Measurements from ENCODE around the gene GPX5.

The GPX5 gene

GRCh38 chr6:28553986-28554881 lies 28.6 kb downstream of the GPX5 start:
- DNase-seq (ENCODE audit: low read depth in 2 of 3, low spot score in 2 of 3) = no peak

DNA sequence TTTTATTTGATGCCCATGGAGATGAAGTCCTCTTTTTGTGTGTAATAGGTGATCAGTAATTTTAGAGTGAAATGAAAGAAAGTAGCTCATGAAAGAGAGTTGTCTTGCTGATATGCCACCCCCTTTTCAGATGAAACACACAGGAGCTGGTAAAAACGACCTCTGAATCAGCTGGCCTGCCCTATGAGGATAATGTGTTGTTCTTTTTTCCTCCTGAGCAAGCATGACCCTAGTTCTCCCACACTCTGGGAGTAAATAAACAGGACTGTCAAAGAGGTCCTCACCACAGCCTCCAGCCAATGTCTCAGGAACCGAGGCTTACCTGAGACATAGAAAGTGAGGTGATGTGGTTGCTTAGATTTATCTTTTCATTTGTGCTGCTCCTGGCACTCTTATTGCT lies 29.5 kb downstream of the GPX5 start:
- no peak for DNase-seq (ENCODE audit: low read depth in 2 of 3, low spot score in 2 of 3)

DNA sequence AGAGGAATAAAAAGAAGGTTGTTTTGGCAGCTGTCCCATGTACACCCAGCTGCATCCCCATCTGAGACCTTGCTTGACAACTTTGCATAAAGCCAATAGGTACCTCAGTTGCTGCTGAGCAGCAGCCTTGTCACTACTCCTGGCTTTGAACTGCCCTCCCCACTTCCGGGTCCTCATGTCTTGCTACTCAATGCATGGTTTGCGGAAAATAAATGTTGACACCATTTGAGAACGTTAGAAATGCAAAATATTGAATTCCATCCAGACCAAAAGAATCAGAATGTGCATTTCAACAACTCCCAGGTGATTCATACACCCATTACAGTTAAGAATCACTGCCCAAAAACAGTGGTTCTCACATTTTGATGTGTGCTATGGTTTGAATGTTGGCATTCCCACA lies 32.9 kb downstream of the GPX5 start:
- no peak for DNase-seq (ENCODE audit: low read depth in 2 of 3, low spot score in 2 of 3)

GRCh38 chr6:28563430-28564095 lies 37.9 kb downstream of the GPX5 start:
- DNase-seq (ENCODE audit: low read depth in 2 of 3, low spot score in 2 of 3) = no peak

- no peak for DNase-seq (ENCODE audit: low read depth in 2 of 3, low spot score in 2 of 3)
Measured at GRCh38 chr6:28565823-28566526, 40.3 kb downstream of the GPX5 start.

- DNase-seq (ENCODE audit: low read depth in 2 of 3, low spot score in 2 of 3) = no peak
Measured at GRCh38 chr6:28566527-28567252, 41.0 kb downstream of the GPX5 start.

DNA sequence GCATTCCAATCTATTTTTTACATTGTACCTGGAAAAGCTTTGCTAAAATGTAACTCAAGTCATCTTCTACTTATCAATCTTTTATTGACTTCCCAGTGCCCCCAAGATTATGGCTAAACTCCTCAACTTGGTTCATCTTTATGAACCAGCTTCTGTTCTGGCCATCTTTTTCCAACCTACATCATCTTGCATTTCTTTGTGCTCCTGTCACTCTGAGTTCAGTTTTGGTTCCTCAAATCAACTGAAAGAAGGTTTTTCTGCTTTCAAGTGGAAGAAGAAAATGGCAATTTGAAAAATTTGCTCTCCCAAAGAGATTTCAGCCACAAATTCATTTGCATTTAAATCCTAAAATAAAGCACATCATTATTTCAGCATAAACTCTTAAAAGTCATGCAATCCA lies 41.8 kb downstream of the GPX5 start:
- DNase-seq (ENCODE audit: low read depth in 2 of 3, low spot score in 2 of 3) = no peak

GRCh38 chr6:28568515-28569108 lies 42.9 kb downstream of the GPX5 start:
- no peak for DNase-seq (ENCODE audit: low read depth in 2 of 3, low spot score in 2 of 3)

DNA sequence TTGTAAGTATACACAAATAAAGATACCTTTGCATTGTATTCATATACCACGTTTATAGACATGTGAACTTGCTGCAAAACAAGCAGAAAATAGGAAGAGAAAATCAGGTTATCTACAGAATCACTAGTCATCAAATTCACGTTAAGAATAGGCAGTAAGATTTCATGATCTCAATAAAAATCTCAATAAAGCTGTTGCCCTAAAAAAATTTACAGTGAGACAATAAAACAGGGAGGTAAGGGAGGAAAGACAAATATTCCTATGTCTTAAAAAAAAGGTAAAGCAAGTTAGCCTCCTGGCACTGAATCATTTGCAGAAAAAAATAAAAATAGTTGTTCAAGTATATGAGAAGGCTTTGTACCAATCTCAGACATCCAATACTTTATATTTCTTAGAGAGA lies 44.1 kb downstream of the GPX5 start:
- no peak for DNase-seq (ENCODE audit: low read depth in 2 of 3, low spot score in 2 of 3)

DNA sequence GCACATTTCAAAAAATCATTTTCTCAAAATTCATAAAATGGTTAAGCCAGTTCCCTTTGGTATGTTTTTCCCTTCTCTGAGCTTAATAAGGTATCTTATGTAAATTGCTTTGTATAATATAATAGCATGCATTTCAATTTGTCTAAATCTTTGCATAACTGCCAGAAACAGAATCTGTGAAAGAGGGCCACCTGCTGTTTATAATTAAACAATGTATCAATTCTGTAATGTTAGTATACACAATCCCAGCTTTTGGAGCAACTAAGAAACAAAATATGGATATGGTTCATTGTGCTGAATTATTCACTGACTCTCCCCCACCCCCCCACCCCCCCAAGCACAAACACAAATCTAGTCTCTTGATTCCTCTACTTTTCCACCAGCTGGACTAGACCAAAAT lies 54.8 kb downstream of the GPX5 start:
- no peak for DNase-seq (ENCODE audit: low read depth in 2 of 3, low spot score in 2 of 3)

- no peak for DNase-seq (ENCODE audit: low read depth in 2 of 3, low spot score in 2 of 3)
Measured at GRCh38 chr6:28583463-28583862, 57.8 kb downstream of the GPX5 start.

All from activated CD8-positive, alpha-beta memory T cell treated with anti-CD3 and anti-CD28 coated beads for 48 hours (primary cell).